GM23338 (cell line): ENCODE results near the gene CALM1. TPM values are rescaled to one million over a fixed set of nuclear protein-coding genes. Genes with fewer than 3 reads are reported as not detected.

Experiments
- ATAC-seq: fragments of 200-7000 bp; cut with Tn5 transposase; 3 replicates; pipeline ENCODE4 v1.9.1; 2020
- DNase-seq: peaks from one replicate; pipeline ENCODE4 v3.0.0-alpha.2; 2015; ENCODE audit warnings: low spot score
- H2AFZ ChIP-seq: fragments of 200-600 bp; sonication (generic); 2 replicates; pipeline ENCODE4 v1.8.0; 2016; ENCODE audit warnings: antibody characterized with exemption, mild to moderate bottlenecking, moderate library complexity
- H3F3A ChIP-seq: fragments of 200-600 bp; sonication (generic); replicated peaks from 2 replicates; pipeline ENCODE4 v1.8.0; 2017; ENCODE audit warnings: antibody characterized with exemption, mixed run types, low read depth
- H3K27ac ChIP-seq: fragments of 200-600 bp; sonication (generic); 2 replicates; pipeline ENCODE4 v1.6.1; 2016; ENCODE audit warnings: low read depth
- H3K27me3 ChIP-seq: fragments of 200-600 bp; sonication (generic); 2 replicates; pipeline ENCODE4 v1.8.0; 2016; ENCODE audit warnings: mild to moderate bottlenecking, mixed run types, moderate library complexity; ENCODE audit not compliant: insufficient read depth
- H3K36me3 ChIP-seq: fragments of 200-600 bp; sonication (generic); 2 replicates; pipeline ENCODE4 v1.8.0; 2016; ENCODE audit warnings: mild to moderate bottlenecking; ENCODE audit not compliant: insufficient read depth
- H3K4me1 ChIP-seq: fragments of 200-600 bp; sonication (generic); 2 replicates; pipeline ENCODE4 v1.8.0; 2016; ENCODE audit warnings: mild to moderate bottlenecking, moderate library complexity; ENCODE audit not compliant: insufficient read depth
- H3K4me2 ChIP-seq: fragments of 200-600 bp; sonication (generic); 2 replicates; pipeline ENCODE4 v1.7.1; 2017; ENCODE audit warnings: mixed run types
- H3K4me3 ChIP-seq: fragments of 200-600 bp; sonication (generic); 2 replicates; pipeline ENCODE4 v1.6.1; 2016; ENCODE audit warnings: mixed run types
- H3K79me2 ChIP-seq: fragments of 200-600 bp; sonication (generic); replicated peaks from 2 replicates; pipeline ENCODE4 v1.8.0; 2017; ENCODE audit warnings: mild to moderate bottlenecking; ENCODE audit not compliant: insufficient read depth
- H3K9me2 ChIP-seq: fragments of 200-600 bp; sonication (generic); 2 replicates; pipeline ENCODE4 v1.8.0; 2017; ENCODE audit not compliant: insufficient read depth
- H4K20me1 ChIP-seq: fragments of 200-600 bp; sonication (generic); replicated peaks from 2 replicates; pipeline ENCODE4 v1.8.0; 2017; ENCODE audit warnings: mild to moderate bottlenecking; ENCODE audit not compliant: insufficient read depth
- H3K27ac Mint-ChIP-seq: 2 replicates; pipeline ENCODE4 v1.8.0; 2020; ENCODE audit warnings: inconsistent platforms, mild to moderate bottlenecking, moderate library complexity, mixed read lengths
- H3K27me3 Mint-ChIP-seq: 3 replicates; pipeline ENCODE4 v1.8.0; 2022; ENCODE audit warnings: low read depth, mild to moderate bottlenecking, moderate library complexity, mixed read lengths, inconsistent platforms; ENCODE audit not compliant: insufficient read depth, poor library complexity
- H3K36me3 Mint-ChIP-seq: 3 replicates; pipeline ENCODE4 v1.8.0; 2021; ENCODE audit warnings: low read depth, mild to moderate bottlenecking, inconsistent platforms, moderate library complexity, mixed read lengths
- H3K4me1 Mint-ChIP-seq: 3 replicates; pipeline ENCODE4 v1.8.0; 2020; ENCODE audit warnings: mild to moderate bottlenecking, inconsistent platforms, mixed read lengths
- H3K4me3 Mint-ChIP-seq: 3 replicates; pipeline ENCODE4 v1.8.0; 2021; ENCODE audit warnings: moderate library complexity, mild to moderate bottlenecking, inconsistent platforms, mixed read lengths
- H3K9me3 Mint-ChIP-seq: 3 replicates; pipeline ENCODE4 v1.8.0; 2020; ENCODE audit warnings: moderate library complexity, mild to moderate bottlenecking, inconsistent platforms, mixed read lengths
- CREB1 ChIP-seq: fragments of 250-450 bp; sonication (Bioruptor Pico); IDR thresholded peaks from 2 replicates; pipeline ENCODE4 v1.5.0; 2020; ENCODE audit warnings: low read depth, mild to moderate bottlenecking, moderate library complexity
- CTCF ChIP-seq, 2 experiments: fragments of 200-600 bp in 1 of 2; sonication (generic) in 1 of 2; conservative IDR thresholded peaks; 2 replicates each; pipeline versions ENCODE4 v1.5.1 to v1.6.1; 2016 to 2017; ENCODE audit warnings: antibody characterized with exemption in 2 of 2, low read depth in 2 of 2, mild to moderate bottlenecking in 2 of 2, moderate library complexity in 1 of 2
- ETS1 ChIP-seq: IDR thresholded peaks from 2 replicates; pipeline ENCODE4 v1.6.1; 2016; ENCODE audit warnings: antibody characterized with exemption
- EZH2 ChIP-seq: fragments of 200-600 bp; sonication (generic); IDR thresholded peaks from one replicate; pipeline ENCODE4 v1.8.0; 2017; ENCODE audit warnings: antibody characterized with exemption, mild to moderate bottlenecking, low read depth; ENCODE audit not compliant: unreplicated experiment
- EZH2phosphoT487 ChIP-seq: fragments of 200-600 bp; sonication (generic); IDR thresholded peaks from one replicate; pipeline ENCODE4 v1.8.1; 2018; ENCODE audit warnings: antibody characterized with exemption; ENCODE audit not compliant: unreplicated experiment
- JUNB ChIP-seq: IDR thresholded peaks from one replicate; pipeline ENCODE4 v1.6.1; 2016; ENCODE audit warnings: antibody characterized with exemption; ENCODE audit not compliant: unreplicated experiment
- NANOG ChIP-seq: IDR thresholded peaks from 2 replicates; pipeline ENCODE4 v1.6.1; 2016; ENCODE audit warnings: antibody characterized with exemption, borderline replicate concordance
- POLR2AphosphoS5 ChIP-seq: IDR thresholded peaks from 2 replicates; pipeline ENCODE4 v1.6.1; 2016; ENCODE audit warnings: antibody characterized with exemption, low read depth
- REST ChIP-seq: IDR thresholded peaks from one replicate; pipeline ENCODE4 v1.6.1; 2018; ENCODE audit warnings: antibody characterized with exemption; ENCODE audit not compliant: unreplicated experiment
- STAT1 ChIP-seq: IDR thresholded peaks from one replicate; pipeline ENCODE4 v1.6.1; 2016; ENCODE audit warnings: antibody characterized with exemption; ENCODE audit not compliant: unreplicated experiment
- ZNF114 ChIP-seq: fragments of 250-450 bp; sonication (Bioruptor Pico); IDR thresholded peaks from 2 replicates; pipeline ENCODE4 v1.5.0; 2020; ENCODE audit warnings: mild to moderate bottlenecking, moderate library complexity
- ZNF331 ChIP-seq: fragments of 250-450 bp; sonication (Bioruptor Pico); IDR thresholded peaks from 2 replicates; pipeline ENCODE4 v1.5.0; 2020; ENCODE audit warnings: low read depth, mild to moderate bottlenecking, moderate library complexity
- ZNF462 ChIP-seq: fragments of 250-450 bp; sonication (Bioruptor Pico); IDR thresholded peaks from 2 replicates; pipeline ENCODE4 v1.5.0; 2020; ENCODE audit warnings: mild to moderate bottlenecking, moderate library complexity
- polyA plus RNA-seq: library from polyadenylated mRNA; unstranded; fragments of >200 nt; fragmentation: Nextera tagmentation; extraction: Ambion mirVana; gene quantifications from 2 replicates; pipeline ENCODE4 v1.2.1, GENCODE V29; 2016
- total RNA-seq: library from RNA; depleted of rRNA; stranded (reverse); fragments of >200 nt; shearing (Covaris generic); gene quantifications from 2 replicates; pipeline ENCODE4 v1.2.3, GENCODE V29; 2014

The CALM1 gene
- total and polyA plus RNA-seq, 2 experiments from 2014 or later, result 308 to 2,024 TPM

- Histone ChIP-seq H3K79me2 (no peaks in the 10 kb centered on the region), H2AFZ (no peak overlapping the region), H3K36me3 (no peaks in the 10 kb centered on the region), H4K20me1 (no peaks in the 10 kb centered on the region), H3K27me3 (no peaks in the 10 kb centered on the region), H3F3A (no peaks in the 10 kb centered on the region), H3K9me2 (0 out of 2 replicates have a peak, but pooled peaks cover 3% of the 10 kb centered on the region), H3K4me3 (no peak overlapping the region), H3K27ac (no peak overlapping the region), H3K4me1 (peaks cover 17% of the 10 kb centered on the region), H3K4me2 (no peak overlapping the region)
- H3K4me1 Mint-ChIP-seq, result peaks cover 20% of the 10 kb centered on the region
- H3K4me3 Mint-ChIP-seq, result no peak overlapping the region
- ATAC-seq (no peak), DNase-seq (no peak)
- H3K27me3 Mint-ChIP-seq, result peaks cover 7% of the 10 kb centered on the region
- peaks cover 4% of the 10 kb centered on the region for H3K36me3 Mint-ChIP-seq
- H3K9me3 Mint-ChIP-seq, result peaks cover 15% of the 10 kb centered on the region
- TF ChIP-seq ZNF114 (CRISPR knock-in tag), result no peak
- no peak for TF ChIP-seq CTCF (conservative IDR thresholded peaks at IDR 0.05; ENCODE audit: low read depth in 2 of 2)
- TF ChIP-seq ZNF331 (CRISPR knock-in tag), result no peak
- TF ChIP-seq CREB1 (CRISPR knock-in tag), result no peak
- no peak for TF ChIP-seq ZNF462 (CRISPR knock-in tag)
- no peak for TF ChIP-seq EZH2phosphoT487
- TF ChIP-seq ETS1, result no peak
- no peak for TF ChIP-seq REST
- no peak for TF ChIP-seq NANOG
- no peak for TF ChIP-seq EZH2
- TF ChIP-seq JUNB, result no peak
- no peak for TF ChIP-seq POLR2AphosphoS5
- TF ChIP-seq STAT1, result no peak
- no peak overlapping the region for H3K27ac Mint-ChIP-seq
Measured at GRCh38 chr14:90446405-90446804, 49.6 kb downstream of the CALM1 start.
